ENCODE data around the gene C1QBP.
"Not testable (repeated sequence)": the region's sequence is repeated elsewhere in the genome, so short reads cannot be mapped to it uniquely, and the experiment has no call there.

C1QBP gene, protein sequence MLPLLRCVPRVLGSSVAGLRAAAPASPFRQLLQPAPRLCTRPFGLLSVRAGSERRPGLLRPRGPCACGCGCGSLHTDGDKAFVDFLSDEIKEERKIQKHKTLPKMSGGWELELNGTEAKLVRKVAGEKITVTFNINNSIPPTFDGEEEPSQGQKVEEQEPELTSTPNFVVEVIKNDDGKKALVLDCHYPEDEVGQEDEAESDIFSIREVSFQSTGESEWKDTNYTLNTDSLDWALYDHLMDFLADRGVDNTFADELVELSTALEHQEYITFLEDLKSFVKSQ

DNA sequence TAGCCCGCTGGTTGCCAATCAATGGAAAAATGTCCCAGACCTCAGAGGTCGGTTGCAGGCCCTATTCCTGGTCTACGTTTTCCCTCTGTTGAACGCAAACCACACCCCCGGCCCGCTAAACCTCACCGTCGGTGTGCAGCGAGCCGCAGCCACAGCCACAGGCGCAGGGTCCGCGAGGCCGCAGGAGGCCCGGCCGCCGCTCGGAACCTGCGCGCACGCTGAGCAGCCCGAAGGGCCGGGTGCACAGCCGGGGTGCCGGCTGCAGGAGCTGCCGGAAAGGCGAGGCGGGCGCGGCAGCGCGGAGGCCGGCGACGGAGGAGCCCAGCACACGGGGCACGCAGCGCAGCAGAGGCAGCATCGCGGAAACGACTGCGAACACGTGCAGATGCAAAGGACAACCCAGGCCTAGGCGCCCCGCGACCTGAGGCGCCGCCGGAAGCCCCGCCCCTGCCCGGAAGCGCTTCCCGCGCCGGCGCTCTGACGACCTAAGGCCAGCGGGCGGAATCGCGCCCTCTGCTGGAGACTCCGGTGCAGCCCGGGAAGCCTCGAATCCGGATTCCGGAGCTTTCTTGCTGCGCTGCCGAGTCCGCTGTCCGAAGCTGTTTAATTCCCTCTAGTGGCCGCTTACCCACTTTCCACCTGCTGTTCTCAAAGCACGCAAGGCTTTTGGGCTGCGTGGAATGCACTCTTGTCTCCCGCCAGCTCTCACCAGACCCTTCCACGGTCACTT, at the start of gene C1QBP:
TSS of gene C1QBP (minus strand) at position 440 of the 730 bp plus-strand sequence. CDS start at position 358, 82 bp downstream.
- DNase-seq: peak; percentile 63

DNA sequence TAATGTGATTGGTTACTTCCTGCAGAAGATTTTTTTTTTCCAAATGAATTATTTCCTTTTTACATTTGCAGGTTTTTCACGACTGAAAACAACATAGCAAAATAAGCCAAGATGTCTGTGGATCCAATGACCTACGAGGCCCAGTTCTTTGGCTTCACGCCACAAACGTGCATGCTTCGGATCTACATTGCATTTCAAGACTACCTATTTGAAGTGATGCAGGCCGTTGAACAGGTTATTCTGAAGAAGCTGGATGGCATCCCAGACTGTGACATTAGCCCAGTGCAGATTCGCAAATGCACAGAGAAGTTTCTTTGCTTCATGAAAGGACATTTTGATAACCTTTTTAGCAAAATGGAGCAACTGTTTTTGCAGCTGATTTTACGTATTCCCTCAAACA, 49.8 kb upstream of the C1QBP start:
- DNase-seq: no peak

DNA sequence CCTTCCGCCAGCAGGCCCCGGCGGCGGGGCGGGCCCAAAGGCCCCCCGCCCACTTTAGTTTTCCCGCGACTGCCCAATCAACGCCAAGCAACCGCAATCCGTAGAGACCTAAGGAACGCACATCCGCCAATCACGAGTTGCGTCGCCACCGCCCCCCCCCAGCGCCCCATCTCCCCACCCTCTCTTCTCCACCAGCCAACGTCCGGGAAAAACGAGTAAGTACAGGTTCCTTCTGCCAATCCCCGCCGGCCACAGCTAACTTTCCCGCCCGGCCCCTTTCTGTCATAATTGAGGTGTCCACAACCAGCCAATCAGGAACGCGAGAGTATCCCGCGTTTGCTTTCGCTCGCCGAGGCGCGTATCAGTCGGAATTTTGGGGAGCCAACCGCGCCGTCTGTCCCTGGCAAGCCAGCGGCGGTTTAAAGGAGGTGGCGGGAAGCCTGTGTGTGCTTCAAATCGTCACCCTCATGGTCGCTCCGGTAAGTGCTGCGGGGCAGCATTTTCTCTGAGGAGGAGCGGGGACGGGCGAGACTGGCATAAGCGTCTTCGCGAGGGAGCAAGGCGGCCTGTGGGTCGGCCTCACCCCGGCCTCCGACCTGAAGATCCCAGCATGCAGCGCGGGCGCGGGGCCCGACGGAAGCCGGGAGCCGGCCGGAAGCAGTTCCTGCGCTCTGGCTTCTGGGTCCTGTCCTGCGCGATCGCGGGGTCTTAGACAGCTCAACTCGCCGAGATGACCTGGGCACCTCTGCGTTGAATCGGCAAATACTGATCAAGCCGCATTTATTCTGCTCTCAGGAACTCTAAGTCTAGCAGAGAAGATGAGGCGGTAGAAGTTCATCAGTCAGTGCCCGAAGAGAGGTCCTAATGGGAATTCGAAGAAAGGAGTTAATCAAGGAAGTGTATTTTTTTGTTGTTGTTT, 47.5 kb upstream of the C1QBP start, which contains the start of gene MIS12:
TSS of gene MIS12 (plus strand) at position 361 of the 919 bp plus-strand sequence. CDS start 2,297 bp downstream, outside the sequence.
- DNase-seq: peak; percentile 91

DNA sequence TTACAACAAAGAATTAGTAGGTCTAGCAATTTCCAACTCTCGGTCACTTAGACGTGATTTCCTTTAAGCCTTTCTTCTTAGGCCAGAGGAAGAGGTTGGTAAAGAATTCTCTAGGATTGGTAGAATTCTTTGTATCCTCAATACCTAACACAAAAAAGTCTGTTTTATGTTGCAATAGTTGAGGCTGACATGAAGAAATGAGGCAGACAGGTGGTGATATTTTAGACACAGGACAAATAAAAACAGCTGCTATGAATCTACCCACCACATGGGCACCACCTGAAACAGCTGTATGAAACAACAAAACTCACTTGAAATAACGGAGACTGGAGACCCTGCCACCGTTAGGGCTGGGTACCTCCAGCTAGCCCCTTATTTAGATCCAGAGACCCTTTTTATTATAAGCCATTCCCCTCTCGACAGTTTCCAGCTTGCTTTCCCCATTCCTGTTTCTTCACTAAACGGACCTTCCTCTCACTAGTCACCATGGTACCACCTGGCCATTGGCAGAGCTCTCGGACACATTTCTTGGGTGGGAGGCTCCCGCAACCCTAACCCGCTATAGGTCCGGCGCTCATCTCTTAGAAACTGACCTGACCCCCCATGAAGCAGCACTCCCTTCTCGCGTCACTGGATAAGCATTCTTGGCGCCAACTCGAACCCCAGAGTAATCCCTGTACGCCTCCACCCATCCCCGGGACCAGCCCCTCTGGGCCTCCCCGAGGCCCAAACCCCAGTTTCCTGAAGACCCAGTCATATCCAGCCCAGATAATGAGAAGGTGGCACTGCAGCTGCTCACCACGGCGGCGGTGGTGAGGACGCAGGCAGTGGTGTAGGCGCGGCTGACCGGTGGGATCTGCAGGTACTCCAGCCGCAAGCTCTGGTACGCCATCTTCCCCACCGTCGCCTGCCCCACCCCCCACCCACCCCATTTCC, 46.6 kb upstream of the C1QBP start, which contains the start of gene DERL2:
TSS of gene DERL2 (minus strand) at position 909 of the 936 bp plus-strand sequence. CDS start at position 892, 17 bp downstream.
- no peak for DNase-seq

DNA sequence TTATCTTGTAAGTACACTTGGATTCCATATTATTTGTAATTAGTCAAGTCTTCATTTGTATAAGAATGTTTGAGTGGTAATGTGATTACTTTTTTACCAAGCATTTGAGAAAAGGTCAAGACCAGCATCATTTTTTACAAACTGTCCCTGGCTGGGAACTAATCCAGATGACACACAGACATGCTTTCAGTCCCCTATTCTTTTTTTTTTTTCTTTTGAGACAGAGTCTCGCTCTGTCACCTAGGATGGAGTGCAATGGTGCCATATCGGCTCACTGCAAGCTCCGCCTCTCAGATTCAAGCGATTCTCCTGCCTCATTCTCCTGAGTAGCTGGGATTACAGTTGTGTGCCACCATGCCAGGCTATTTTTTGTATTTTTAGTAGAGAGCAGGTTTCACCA, 42.5 kb upstream of the C1QBP start:
- DNase-seq: no peak

DNA sequence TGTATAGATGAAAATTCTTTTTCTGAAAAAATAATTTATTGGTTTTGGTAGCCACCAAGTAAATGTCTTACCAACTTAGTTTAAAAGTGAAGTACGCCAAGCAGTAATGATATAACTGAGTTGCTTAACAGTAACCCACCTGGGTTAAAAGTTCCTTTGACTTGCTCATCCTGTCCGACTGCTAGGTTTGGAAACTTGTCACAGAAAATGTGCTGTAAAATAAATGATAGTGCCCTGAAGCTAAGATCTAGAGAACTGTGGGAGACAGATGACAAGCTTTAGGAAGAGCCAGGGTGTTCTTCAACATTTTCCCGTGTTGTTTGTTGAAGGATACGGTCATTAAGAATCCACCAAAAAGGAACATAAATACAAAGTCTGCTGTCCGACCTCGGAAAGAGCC, 42.0 kb upstream of the C1QBP start:
- DNase-seq: no peak

DNA sequence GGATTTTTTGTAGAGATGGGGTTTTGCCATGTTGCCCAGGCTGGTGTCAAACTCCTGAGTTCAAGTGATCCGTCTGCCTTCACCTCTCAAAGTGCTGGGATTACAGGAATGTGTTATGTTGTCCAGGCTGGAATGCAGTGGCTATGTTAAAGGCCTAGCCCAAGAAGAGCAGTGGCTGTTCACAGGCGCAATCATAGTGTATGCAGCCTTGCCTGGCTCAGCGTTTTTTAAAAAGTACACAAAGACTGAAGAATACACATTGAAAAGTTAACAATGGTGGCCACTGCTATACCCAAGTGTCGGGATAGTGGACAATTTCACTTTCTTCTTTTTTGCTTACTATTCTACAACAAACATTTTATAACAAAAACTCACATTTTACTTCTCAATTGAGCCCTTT, 40.0 kb upstream of the C1QBP start:
- DNase-seq: no peak

DNA sequence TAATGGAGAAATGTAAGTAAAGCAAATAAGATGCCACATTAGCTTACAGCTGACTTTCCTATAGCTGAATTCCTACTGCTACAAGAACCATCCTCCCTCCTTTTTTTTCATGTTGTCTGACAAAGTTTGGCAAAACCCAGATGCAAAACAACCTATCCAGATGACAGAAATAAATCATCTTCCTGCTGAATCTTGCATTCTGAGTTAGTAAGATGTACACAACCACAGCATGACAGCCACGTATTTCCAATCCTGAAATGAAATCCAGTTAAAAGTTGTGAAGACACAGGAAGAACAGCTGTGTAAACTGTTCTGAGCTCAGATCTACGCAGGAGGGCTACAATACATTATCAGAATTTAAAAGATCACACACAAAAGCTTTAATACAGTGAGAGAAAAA, 35.0 kb upstream of the C1QBP start:
- DNase-seq: no peak

DNA sequence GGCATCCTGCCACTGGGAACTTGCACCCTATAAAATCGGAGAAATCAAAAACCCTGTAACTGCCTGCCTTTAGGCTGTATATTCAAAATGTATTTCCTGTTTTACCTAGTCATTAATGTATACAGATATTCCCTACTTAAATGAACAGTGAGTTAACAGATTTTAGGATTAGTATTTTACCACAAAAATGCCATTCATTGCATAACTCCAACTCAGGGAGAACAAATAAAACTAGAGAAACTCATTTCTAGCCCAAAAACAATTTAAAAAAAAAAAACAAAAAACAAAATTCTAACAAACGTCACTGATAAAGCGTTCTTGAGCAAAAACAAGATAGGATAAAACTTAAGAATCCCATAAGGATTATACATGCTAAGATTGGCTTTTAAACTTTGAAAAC, 33.6 kb upstream of the C1QBP start:
- DNase-seq: no peak

DNA sequence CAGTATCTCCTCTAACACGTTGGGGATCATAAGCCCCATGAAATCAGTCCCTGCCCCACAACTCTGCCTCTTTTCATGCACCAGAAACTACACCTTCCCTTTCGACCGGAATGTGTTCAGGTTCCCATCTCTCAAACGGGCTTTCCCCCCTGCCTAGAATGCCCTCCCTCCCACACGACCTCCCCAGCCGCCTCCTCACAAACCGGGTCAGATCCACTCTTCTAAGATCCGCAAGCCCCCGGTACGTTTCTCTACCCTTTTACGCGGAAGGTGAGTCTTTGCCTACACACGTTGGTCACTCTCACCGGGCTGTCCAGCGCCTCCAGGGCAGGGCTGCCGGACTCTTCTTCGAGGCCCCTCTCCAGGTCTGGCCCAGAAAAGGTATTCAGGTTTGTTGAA, 29.1 kb upstream of the C1QBP start:
- no peak for DNase-seq

DNA sequence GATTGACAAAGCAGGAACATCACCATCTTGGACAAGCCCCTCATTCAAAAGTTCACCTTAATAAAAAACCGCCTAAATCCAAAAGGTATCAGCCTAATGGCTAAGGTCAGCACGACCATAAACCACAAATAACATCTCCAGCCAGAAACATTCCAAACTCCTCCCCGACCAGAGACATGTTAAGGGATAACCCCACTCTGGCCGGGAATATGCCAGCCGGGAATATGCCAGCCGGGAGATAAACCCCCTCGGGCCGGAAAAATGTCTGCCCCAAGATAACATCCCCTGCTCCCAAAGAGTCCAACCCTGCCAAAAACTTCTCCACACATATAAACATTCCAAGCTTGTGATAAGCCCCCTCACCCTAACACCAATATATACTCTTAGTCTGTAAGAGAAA, 28.5 kb upstream of the C1QBP start:
- DNase-seq: no peak

DNA sequence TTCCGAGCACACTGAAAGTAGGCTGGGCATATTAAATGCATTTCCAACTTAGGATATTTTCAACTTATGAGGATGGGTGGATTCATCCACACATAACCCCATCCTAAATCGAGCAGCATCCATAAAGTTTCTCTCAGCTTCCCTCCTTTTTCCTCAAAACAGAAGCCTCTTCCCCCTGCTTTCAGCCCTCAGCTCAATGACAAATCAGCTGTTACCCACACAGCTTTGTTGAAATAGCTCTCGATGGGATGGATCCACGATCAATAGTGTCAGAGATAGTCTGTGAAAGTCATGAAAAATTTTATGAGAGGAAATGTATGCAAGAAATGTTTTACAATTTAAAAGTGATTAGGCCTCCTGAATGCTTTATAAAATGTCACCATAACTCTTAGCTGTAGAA, 27.3 kb upstream of the C1QBP start:
- no peak for DNase-seq

DNA sequence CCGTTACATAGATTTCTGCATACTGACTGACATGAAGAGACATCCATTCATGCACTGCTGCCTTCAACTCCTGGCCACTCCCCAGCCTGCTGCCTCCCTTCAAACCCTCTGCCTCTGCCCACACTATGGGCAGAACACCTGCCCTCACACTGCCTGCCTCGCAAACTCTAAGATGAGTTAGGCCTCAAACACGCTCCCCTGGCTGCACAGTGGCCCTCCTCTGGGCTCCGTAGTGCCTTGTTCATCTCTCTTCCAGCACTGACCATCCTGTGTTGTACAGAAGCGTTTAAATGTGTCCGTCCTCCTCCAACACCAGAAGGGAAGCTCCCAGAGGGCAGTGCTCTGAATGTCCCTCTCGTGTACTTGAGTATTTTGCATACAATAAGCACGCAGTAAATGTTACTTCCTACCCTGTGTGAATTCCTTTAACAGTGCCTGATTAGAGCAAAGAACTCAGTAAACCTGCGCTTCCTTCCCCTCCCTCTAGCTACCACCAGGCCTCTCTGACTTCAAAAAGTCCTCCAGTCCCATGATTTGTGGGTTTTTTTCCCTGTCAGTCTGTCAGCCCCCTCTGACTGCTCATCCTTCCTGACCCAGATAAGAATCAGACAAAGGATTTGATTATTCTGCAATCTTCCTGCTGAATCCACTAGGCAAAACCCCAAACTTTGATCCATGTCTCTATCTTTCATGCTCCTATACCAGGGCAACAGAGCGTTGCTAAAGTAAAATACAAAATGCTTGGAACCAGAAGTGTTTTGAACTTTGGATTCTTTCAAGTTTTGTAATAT, 26.0 kb upstream of the C1QBP start:
- no peak for DNase-seq

DNA sequence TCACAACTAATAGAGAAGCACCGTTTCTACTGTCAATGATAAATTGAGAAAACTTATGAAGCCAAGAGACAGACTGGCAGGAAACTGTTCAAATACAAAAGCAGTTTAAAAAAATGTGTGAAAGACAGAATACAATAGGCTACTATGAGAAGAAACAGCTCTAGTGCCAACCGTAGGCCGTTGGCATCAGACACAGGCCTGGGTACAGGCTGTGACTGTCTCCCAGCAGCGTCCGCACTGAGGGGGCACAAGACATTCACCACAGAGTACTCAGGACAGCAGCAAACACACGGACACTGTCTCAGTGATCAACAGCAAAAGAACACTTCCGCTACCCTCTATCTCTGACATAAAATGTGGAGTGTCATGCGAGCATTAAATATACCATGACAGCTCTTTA, 7.8 kb upstream of the C1QBP start:
- no peak for DNase-seq

DNA sequence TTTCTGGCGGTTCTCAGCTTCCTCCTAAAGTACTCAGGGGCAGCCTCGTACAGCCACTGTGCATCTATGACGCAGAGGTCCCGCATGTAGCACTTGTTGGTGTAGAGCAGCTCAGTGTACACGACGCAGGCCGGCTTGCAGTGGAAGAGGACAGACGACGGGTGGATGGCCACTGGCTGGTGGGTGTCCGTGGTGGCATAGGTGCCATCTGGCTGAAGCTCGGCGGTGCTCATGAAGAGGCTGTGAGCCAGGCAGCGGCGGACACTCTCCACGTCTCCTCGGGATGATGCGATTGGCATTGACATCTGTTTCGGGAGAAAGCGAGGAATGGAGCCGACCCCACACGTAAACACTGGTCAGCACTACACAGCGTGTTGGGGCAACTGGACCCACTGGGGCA, 5.3 kb upstream of the C1QBP start:
- DNase-seq: no peak

DNA sequence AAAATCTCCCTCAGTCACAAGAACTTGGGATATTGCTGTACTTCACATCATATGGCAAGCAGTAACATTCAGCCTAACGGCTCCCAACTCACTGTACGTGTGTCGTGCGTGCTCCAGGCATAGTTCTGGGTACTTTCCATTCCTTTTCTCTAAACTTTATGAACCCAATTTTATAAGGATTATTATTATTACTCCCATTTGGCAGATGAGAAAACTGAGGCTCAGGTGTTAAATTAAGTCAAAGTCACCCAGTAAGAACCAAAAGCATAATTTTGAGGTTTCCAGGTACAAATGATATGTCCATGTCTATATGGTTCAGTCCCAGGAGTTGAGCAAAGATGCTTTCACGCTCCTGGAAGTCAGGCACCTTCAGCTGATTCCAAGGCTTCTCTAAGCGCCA, 4.8 kb upstream of the C1QBP start:
- no peak for DNase-seq

DNA sequence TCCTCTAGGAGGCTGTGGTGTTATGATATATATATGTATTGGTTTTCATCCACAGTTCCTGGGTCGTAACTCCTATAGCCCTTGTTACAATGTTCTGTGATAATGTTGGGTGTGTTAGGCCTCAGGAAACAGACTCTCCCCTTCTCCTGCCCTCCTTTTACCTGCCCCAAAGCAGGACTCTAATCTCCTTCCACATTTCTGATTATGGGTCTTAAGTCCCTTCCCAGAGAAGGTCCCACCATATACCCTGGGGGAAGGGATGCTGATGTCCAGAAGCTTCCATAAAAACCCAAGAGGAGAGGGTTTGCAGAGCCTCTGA, 450 bp upstream of the C1QBP start:
- DNase-seq: no peak

DNA sequence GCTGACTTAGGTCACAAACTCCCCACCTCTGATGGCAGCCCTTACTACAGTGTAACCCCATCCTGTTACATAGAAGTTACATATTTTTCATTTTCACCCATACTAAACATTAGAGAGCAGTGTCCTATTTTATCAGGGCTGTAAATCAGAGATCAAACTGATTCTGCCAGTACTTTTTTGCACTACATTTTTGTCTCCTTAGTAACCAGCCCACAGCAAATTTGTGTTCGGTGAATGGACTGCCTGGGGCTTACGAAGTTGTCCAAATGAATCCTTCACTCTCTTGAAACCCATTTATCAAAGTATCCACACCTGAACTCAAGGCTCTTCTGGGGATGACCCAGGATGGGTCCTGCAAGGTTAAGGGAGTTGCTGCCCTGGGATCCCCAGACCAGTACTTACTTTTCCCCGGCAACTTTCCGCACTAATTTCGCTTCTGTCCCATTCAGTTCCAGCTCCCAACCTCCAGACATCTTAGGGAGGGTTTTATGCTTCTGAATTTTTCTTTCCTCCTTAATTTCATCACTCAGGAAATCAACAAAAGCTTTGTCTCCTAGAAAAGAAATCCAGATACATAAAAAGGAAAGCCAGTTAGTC, 1.1 kb downstream of the C1QBP start:
- DNase-seq: no peak

DNA sequence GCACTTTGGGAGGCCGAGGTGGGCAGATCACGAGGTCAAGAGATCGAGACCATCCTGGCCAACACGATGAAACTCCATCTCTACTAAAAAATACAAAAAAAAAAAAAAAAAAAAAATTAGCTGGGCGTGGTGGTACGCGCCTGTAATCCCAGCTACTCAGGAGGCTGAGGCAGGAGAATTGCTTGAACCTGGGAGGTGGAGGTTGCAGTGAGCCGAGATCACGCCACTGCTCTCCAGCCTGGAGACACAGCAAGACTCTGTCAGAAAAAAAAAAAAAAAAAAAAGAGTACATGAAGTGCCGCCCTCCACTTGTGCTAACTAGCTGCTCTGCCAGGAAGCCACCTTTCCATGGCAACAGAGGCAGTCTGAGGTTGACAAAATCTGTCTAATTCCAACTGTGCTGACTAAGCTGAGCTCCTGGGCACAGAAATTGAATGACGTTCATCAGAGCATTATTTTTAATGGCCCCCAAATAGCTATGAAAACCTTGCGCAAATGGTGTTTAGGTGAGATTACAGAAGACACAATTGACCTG, 3.1 kb downstream of the C1QBP start:
- not testable (repeated sequence) for DNase-seq

DNA sequence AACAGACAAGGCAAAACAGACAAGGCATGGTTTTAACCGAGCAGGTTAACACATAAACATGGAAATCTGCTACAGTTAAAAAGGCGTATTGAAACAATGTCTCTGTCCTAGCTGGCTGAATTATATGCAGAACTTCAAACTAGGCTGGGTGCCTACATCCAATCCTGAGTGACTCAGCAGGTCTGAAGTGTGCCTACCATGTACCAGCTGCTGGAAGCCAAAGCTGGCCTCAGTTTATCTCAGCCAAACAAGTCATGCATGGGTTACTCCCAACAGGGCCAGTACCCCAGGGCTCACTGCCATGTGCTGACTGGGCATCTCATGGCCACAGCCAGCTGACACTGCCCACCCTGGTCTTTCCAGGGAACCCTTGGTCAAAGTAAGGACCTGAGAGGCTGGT, 4.0 kb downstream of the C1QBP start:
- DNase-seq: no peak

All from NK-92 treated with Interleukin-12 subunit alpha and Interleukin-12 subunit beta, amount 100 ng/mL, for 24 hours (cell line).